GM19468 (cell line): ENCODE results near the gene RETREG3.
"Not testable (repeated sequence)": the region's sequence is repeated elsewhere in the genome, so short reads cannot be mapped to it uniquely, and the experiment has no call there.

ENCODE experiments used
- ATAC-seq: cut with Tn5 transposase; IDR thresholded peaks from one replicate; pipeline ENCODE4 v1.9.1; 2021; ENCODE audit warnings: mild to moderate bottlenecking, moderate library complexity, moderate number of reproducible peaks; ENCODE audit not compliant: unreplicated experiment; ENCODE audit errors: extremely low read depth

RETREG3 gene, protein sequence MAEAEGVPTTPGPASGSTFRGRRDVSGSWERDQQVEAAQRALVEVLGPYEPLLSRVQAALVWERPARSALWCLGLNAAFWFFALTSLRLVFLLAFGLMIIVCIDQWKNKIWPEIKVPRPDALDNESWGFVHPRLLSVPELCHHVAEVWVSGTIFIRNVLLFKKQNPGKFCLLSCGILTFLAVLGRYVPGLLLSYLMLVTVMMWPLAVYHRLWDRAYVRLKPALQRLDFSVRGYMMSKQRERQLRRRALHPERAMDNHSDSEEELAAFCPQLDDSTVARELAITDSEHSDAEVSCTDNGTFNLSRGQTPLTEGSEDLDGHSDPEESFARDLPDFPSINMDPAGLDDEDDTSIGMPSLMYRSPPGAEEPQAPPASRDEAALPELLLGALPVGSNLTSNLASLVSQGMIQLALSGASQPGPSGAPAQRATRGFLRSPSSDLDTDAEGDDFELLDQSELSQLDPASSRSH

DNA sequence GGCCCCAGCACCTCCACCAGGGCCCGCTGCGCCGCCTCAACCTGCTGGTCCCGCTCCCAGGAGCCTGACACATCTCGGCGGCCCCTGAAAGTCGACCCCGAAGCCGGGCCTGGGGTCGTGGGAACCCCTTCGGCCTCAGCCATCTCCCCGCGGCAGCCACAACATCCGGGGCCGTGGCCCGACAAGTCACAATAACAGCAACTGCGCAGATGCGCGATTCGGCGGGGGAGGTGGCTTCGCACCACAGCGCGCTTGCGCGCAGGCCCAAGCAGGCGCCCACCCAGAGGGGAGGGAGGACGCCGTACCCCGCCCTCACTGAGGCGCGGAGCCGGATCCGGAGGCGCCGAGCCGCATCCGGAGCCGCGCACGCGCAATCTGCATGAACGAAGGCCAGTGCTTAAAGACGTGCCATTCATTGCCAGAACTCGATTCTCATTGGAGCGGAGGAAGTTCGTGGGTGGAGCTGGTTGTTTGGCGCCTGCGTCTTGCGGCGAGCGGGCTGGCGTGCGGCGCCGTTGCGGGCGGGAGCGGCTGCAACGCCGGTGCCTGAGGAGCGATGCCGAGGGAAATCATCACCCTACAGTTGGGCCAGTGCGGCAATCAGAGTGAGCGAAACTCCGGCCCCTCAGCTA is at the start of gene RETREG3, which contains the start of gene TUBG1:
TSS of gene RETREG3 (minus strand) at position 193 of the 632 bp plus-strand sequence. CDS start at position 143, 50 bp downstream.
TSS of gene TUBG1 (plus strand) at position 502 of the 632 bp plus-strand sequence. CDS start at position 557, 55 bp downstream.
- ATAC-seq = peak; percentile 79

DNA sequence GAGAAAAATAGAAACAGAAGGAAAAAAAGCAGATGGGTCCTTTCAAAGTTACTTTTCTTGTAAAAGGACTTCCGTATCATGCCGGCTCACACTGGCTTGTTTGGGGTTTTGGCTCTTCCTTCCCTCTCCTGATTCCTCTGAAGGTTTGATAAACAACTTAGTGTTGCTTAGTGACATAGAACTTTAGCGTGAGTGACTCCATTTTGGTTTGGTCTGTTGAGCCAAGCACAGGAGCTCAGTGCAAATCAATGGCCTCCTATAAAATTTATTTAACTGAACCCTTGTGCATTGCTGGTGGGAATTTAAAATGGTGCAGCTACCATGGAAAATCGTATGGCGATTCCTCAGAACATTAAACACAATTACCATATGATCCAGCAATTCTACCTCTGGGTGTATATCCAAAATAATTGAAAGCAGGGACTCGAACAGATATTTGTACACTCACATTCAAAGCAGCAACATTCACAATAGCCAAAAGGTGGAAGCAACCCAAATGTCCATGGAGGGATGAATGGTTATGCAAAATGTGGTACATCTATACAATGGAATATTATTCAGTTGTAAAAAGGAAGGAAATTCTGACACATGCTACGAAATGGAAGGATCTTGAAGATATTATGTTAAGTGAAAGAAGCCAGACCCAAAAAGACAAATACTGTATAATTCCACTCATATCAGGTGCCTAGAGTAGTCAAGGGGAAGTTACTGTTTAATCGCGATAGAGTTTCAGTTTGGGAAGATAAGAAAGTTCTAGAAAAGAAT is 48.8 kb upstream of the RETREG3 start:
- ATAC-seq = no peak

GRCh38 chr17:42655528-42655927 is 46.4 kb upstream of the RETREG3 start:
- ATAC-seq = no peak

GRCh38 chr17:42653179-42654124 is 44.3 kb upstream of the RETREG3 start:
- ATAC-seq = no peak

- no peak for ATAC-seq
These were observed 42.2 kb upstream of the RETREG3 start for GRCh38 chr17:42651392-42651791.

- ATAC-seq = no peak
These were observed 38.6 kb upstream of the RETREG3 start for GRCh38 chr17:42647778-42648177.

DNA sequence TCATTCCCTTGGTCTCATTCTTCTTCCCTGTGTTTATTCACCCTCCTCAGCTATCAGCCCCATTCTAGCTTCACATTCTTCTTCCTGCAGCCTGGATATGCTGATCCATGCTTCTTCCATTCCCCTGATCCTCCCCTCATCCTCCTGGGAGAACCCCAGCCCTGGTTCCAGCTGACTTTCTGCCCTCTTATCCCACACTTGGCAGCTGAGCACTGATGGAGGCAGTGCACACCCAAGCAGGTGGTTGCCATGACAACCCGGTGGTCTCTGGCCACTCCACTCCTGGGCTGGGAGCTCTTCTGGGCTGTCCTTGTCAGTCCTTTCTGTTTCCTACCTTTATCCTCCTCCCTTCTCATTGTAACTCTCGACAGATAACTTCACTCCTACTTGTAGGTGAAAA is 33.2 kb upstream of the RETREG3 start:
- no peak for ATAC-seq

- no peak for ATAC-seq
These were observed 30.9 kb upstream of the RETREG3 start for GRCh38 chr17:42640121-42640520.

GRCh38 chr17:42639525-42640113 is 30.4 kb upstream of the RETREG3 start:
- no peak for ATAC-seq

GRCh38 chr17:42632949-42633444 is 23.8 kb upstream of the RETREG3 start:
- no peak for ATAC-seq

DNA sequence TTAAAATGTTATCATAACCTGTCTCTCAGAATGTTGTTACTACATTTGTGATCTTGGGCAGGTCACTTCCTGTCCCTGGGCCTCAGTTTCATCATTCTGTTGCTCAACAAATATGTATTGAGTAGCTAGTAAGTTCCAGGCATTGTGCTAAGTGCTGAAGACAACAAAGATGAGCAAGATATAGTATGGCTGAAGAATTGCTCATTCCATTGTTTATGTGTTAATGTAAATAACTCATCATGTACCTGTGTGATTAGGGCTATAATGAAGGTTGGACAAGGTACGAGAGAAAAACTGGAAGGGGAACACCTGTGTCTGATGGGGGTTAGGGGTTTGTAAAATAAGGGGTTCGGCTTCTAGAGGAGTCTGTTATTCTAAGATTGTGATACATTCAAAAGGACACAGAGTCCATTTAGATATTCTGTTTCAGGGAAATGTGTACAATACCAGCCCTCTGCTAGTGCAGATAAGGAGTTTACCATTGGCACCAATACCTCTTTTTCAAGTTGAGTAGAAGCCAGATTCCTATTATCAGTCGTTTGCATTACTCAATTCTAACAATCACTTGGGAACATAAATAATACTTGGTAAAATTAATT is 20.3 kb upstream of the RETREG3 start:
- ATAC-seq = no peak

DNA sequence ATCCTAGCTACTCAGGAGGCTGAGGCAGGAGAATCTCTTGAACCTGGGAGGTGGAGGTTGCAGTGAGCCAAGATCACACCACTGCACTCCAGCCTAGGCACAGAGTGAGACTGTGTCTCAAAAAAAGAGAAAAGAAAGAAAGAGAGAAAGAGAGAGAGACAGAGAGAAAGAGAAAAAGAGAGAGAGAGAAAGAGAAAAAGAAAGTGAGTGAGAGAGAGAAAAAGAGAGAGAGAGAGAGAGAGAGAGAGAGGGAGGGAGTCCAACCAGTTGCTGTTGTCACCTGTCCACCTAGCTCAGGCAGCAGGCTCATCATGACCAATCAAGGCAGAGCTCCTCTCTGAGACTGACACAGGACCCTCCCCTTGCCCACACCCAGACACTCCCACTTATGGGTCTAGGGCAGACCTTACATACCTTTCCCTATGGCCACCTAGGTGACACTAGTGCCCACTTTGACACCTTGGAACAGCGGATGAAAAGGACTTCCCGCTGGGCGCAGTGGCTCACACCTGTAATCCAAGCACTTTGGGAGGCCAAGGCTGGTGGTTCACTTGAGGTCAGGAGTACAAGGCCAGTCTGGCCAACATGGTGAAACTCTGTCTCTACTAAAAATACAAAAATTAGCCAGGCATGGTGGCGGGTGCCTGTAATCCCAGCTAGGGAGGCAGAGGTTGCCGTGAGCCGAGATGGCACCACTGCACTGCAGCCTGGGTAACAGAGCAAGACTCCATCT is 18.0 kb upstream of the RETREG3 start:
- not testable (repeated sequence) for ATAC-seq

DNA sequence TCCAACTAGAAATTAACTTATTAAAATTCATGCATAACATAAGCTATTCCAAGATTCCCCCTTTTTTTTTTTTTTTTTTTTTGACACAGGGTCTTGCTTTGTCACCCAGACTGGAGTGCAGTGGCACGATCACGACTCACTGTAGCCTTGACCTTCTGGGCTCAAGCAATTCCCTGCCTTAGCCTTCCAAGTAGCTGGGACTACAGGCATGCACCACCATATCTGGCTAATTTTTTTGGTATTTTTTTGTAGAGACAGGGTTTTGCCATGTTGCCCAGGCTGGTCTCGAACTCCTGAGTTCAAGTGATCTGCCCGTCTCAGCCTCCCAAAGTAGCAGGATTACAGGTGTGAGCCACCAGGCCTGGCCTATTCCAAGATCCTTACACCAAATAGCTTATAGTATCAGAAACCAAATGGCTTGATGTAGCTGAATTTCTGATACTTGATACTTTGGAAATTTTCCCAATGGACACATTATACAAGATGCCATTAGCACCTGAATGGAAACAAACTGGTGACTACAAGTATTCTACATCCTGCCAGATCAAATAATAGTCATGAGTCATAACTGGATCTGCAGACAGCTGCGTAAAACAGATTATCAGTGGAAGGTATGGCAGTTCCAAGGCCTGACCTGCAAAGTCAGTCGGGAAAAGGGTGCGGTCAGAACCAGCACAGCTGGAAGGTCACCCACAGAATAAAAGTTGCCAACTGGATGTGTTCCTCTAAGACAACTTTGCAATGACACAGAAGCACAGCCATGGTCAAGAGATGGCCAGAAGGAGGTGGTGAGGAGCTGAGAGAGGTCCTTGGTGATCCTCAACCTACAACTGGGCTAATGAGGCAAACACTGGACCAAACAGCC is 14.8 kb upstream of the RETREG3 start:
- no peak for ATAC-seq

DNA sequence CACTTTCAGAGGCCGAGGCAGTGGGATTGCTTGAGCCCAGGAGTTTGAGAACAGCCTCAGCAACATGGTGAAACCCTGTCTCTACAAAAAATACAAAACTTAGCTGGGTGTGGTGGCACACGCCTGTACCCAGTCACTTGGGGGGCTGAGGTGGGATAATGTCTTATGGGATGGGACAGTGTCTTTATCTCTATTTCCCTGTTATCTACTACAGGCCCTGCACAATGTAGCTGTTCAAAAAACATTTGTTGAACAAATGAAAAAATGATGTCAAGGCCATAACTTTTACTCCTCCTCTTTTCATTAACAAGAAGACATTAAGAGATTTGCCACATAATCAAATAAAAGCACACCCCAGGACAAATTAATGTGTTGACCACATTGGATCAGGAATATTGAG is 14.1 kb upstream of the RETREG3 start:
- ATAC-seq = no peak

GRCh38 chr17:42621987-42622386 is 12.8 kb upstream of the RETREG3 start:
- not testable (repeated sequence) for ATAC-seq

GRCh38 chr17:42618442-42619150 is 9.4 kb upstream of the RETREG3 start:
- peak; percentile 24 for ATAC-seq
